Activated gamma-delta T cell treated with anti-CD3 and anti-CD28 coated beads, Interleukin-2, amount 50 U/mL, for 16 hours (primary cell): ENCODE results near the gene NF1.
"Not testable (repeated sequence)": the region's sequence is repeated elsewhere in the genome, so short reads cannot be mapped to it uniquely, and the experiment has no call there.

Experiments used
- DNase-seq: peaks from one replicate; pipeline ENCODE4 v3.0.0-alpha.2; 2020; ENCODE audit warnings: low read depth

Gene NF1

DNA sequence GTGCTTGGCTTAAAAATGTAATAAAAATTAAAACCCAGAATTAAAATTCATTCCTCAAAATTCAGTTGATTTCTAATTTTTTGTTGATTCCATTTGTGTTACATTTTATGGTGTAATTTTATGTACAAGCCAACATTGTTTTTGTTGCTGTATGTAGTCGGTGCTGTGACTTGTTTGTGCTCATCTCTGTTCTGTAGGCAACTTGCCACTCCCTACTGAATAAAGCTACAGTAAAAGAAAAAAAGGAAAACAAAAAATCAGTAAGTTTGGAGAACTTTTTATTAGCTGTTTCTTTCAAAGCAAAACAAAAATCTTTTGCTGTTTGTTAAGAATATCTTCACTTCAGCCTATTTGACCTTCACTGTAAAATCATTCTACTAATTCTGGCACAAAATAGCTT is 158.0 kb downstream of the NF1 start:
- no peak for DNase-seq

DNA sequence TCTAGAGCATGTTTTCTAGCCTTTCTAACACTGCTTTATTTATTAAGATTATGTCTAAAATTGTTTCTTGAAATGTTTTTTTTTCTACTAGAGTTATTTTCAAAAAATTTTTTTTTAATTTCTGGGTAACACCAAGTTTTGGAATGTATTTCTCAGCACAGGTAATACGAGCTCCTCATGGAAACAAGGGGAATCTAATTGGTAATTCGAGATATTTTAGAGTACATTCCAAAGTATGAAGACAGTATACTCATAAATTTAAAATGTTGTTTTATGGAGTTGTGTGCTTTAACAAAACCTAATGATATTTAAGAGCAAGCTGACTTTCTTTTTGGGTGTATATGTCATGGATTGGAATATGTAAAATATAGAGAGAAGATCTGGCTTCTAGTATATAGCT is 159.9 kb downstream of the NF1 start:
- DNase-seq: no peak

DNA sequence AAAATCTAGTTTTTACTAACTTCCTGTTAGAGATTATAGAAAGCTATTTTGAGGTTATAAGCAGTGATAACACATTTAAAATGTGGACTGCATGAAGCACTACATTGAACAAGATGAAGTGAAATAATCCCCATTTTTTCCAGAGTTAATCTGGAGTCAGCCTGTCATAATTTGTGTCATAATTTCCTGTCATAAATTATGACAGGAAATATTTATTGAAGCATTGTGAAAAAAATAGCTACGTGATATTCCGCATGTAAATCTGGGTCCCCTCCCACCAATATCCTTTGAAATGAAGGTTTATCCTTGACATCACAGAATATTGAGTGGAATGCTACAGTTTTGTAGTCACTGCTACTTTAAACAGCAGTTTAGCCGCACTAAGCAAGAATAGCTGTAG is 162.2 kb downstream of the NF1 start:
- no peak for DNase-seq

DNA sequence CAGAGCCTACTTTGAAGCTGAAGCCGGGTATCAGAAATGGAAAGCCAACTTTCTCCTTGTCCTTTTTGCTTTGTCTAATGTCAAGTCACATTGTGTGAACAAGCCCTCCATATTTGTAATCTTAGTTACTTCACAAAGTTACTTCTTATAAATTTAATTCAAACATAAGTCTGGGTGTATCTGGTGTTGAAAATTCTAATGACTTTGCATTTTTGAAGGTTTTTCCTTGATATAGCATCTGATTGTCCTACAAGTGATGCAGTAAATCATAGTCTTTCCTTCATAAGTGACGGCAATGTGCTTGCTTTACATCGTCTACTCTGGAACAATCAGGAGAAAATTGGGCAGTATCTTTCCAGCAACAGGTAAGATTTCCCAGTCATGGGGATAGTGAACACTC is 165.4 kb downstream of the NF1 start:
- no peak for DNase-seq

DNA sequence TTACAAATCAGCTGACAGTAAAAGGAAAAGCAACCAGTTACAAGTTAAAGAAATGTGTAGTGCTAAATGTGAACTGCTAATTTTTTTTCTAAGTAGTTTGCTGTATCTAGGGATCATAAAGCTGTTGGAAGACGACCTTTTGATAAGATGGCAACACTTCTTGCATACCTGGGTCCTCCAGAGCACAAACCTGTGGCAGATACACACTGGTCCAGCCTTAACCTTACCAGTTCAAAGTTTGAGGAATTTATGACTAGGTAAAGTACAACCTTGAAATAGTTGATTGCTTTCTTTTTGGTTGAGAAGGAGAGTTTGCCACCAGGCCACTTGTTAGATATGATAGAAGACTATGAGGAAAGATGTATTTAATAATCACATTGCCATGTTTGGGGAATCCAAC is 166.8 kb downstream of the NF1 start:
- no peak for DNase-seq

DNA sequence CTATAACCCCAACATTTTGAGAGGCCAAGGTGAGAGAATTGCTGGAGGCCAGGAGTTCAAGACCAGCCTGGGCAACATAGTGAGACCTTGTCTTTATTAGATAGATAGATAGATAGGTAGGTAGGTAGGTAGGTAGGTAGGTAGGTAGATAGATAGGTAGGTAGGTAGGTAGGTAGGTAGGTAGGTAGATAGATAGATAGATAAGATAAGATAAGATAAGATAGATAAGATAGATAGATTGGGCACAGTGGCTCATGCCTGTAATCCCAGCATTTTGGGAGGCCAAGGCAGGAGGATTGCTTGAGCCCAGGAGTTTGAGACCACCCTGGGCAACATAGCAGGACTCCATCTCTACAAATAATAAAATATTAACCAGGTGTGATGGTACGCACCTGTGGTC is 168.1 kb downstream of the NF1 start:
- not testable (repeated sequence) for DNase-seq

DNA sequence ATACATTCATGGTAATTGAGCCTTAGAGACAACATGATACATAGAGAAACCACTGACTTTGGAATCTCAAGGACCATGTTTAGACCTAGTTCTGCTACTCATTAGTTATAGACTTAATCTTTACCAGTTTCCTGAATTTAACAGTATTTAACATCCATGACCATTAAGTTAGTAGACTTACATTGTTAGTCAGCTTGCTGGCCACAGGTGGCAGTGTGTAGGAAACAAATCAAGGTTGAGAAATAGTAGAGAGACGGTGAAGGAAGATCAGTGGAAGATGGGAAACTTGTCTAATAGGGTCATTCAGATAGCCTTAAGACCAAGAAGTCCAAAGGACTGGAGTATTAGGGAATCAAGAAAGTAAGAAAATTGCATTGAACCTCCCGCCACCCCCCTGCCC is 171.3 kb downstream of the NF1 start:
- no peak for DNase-seq

DNA sequence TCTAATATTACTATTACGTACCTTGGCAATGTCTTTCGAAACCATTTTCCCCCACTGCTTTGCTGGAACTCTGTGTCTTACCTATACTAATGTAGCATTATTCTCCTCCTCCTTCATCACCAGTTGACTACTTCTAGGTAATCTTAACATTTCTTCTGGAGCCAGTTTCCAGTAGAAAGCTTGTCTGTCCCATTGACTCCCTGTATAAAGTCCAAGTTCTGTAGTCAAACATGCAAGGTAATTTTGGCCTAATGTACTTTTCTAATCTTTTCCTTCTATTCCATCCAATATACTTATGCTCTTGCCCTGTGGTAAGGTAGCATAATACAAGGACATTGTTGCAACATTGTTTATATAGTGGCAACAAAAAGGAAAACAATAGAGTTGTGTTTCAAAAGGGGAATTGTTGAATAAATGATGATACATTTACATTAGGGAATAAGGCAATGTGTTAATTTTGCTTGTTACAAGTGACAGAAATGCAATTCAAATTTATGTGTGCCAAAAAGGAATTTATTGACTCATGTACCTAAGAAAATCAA is 174.3 kb downstream of the NF1 start:
- DNase-seq: no peak

DNA sequence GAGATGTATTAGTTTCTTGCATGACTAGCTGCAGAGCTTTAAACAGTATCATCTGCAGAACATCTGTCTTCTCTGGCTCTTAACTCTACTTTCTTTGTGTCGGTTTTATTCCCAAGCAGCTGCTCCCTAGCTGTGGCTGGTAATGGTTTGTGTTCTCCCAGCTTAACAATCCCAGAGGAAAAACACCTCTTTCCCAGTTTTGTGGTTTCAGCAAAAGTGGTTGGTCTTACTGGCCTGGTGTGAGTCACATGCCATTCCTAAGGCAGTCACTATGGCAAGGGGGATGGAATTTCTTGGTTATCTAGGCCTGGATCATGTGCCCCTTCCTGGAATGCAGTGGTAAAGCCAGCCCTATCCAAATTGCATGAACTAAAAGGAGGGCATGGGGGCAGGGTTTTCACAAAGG is 174.8 kb downstream of the NF1 start:
- no peak for DNase-seq

DNA sequence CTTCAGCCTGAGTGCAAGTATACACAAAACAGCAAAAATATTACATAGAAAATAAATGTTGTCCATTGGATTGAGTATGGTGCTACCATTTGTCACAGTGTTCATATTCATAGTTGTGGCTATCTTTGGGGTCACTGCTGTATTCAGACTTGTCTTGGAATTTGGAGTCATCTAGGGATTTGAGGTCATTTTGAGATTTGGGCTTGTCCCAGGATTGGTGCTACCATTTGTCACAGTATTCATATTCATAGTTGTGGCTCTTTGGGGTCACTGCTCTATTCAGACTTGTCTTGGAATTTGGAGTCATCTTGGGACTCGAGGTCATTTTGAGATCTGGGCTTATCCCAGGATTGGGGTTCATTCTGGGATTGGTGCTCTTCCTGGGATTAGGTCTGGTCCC is 177.5 kb downstream of the NF1 start:
- no peak for DNase-seq

DNA sequence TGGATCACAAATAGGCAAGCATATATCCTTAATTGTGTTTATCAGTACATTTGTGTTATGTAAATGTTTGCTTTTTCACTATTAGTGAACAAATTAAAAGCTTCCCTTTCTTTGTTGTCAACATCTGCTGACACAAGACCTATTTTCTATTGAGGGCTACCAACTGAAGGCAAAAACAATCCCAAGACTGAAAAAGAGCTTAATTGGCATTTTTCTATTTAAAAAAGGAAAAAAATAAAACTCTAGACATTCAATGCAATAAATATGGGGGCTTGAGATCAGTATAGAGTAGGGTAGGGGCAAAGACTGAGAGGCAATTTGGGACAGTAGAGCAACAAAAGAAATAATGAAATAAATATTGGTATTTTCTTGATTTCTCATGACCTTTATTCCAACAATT is 178.0 kb downstream of the NF1 start:
- DNase-seq: no peak

DNA sequence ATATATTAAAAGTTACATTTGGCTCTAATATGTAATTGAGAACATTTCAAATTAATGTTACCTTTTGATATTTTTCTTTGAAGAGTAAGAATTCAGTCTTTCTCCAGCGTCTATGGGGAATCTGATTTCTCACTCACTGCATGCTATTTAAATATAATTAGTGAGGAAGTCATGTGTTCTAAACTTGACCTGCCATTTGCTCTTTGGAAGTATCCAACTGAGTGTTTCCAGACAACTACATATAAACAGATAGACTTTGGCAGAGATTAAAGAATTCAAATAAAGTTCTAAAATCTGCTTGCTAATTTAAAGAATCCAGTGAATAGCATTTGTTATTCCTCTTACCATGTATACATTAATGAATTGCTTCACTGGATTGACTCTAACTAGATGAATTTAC is 178.7 kb downstream of the NF1 start:
- DNase-seq: no peak

DNA sequence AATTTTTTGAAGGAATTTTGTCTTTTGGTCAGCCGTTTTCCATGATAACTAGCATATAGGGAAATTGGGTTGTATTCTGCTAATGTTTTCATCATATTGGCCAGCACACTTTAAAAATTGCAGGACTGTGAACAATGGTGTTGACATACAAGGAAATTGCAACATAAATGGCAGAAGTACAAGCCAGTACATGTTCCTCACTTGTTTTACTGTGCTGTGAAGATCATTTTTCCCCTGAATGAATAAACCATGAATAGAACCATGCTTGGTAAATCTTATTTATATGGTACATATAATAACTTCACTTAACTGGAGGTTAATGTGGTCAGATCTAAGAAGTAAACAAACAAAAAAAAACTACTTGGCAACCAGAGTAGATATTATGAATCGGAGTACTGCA is 179.5 kb downstream of the NF1 start:
- no peak for DNase-seq

DNA sequence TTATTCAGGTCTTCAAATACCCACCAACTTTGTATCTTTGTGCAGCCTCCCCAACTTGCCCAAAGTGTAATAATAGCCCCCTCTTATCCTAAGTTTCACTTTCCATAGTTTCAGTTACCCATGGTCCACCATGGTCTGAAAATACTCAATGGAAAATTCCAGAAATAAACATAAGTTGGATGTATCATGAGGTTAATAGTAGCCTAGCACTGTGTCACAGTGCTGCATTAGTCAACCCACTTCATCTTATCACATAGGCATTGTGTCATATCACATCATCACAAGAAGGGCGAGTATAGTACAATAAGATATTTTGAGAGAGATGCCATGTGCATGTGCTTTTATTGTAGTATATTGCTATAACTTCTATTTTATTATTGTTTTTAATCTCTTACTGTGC is 180.3 kb downstream of the NF1 start:
- no peak for DNase-seq

DNA sequence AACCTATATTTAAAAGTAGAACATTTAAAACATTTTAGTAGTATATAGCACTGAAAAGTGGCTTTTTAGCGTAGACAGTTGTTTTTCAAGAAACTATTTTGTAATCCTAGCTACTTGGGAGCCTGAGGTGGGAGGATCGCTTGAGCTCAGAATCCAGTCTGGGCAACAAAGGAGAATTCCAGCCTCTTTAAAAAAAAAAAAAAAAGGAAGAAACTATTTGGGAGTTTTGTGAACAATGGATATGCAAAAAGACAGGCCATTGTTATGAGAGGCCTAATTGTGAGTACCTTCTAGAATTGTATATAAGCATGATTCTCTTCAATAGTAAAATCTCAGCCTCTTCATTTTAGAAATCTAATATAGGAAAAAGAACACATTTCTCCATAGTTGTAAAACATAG is 184.6 kb downstream of the NF1 start:
- no peak for DNase-seq

DNA sequence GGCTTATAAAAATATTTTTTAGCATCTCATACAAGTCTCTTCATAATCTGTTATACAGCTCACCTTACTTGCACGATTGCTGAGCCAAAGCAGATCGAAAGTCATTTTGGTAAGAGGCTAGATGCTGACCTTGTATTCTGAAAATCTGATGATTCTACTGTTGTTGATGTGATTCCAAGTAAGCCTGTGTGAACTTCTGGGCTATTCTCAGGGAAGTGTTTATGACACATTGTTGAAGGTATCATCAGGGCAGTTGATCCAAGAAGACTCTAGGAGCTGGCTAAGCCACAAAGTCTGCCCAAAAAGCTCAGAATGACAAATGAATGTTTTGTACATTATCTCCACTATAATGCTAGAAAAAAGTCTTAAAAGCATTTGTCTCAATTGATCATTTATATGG is 186.3 kb downstream of the NF1 start:
- DNase-seq: no peak

DNA sequence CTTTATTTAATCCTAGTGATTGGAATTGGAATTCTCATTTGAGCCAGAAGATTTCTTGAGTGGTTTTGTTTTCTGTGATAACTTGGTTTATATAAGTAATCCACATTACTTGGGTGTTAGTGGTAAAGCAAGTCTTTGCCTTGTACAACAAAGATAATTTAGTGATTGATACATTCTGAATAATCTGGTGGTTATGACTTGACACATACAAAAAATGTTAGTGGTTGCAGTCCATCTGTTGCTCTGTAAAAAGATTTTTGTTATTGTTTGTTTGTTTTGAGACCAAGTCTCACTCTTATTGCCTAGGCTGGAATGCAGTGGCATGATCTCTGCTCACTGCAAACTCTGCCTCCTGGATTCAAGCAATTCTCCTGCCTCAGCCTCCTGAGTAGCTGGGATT is 189.1 kb downstream of the NF1 start:
- DNase-seq: no peak

DNA sequence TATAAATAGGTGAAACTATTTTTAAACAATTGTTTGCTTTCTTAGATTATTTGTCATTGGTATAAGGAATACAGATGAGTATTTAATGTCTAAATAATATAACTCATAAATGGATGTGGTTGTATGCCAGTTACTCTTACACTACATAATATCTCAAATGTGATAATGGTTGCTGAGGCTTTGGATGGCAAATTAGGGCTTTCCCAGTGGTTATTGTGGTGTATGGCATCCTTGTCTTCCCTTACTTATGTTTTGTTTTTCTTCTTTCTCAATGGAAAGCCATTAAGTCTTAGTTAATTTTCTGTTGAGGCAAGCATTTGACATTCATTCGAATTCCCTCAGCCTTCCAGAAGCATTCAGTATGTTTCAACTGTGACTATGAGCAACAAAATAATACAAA is 191.8 kb downstream of the NF1 start:
- no peak for DNase-seq

DNA sequence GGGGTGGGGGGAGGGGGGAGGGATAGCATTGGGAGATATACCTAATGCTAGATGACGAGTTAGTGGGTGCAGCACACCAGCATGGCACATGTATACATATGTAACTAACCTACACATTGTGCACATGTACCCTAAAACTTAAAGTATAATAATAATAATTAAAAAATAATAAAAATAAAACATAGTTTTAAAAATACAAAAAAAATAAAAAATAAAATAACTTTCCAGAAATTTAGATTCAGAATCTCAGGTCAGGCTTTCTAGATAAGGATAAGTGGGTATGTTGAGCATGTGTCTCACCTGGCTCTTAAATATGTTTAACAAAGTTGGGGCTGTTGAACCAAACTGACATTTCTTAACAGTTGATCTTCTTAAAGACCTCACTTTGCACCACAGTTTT is 193.2 kb downstream of the NF1 start:
- not testable (repeated sequence) for DNase-seq

DNA sequence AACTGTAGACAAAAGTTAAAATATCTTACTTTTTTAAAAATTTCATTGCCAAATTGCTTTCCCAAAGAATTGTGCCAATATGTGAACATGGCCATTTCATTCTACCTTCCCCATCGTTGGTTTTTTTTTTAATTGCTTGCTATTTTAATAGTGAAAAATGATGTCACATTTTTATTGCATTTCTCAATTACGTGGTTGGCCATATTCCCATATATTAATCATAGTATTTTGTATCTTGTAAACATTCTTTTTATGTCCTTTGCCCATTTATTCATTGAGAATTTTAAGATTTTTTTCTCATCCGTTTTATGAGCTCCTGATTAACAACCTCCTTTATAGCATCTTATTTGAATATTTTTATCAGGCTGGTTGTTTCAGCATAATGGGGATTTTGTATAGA is 195.0 kb downstream of the NF1 start:
- no peak for DNase-seq

DNA sequence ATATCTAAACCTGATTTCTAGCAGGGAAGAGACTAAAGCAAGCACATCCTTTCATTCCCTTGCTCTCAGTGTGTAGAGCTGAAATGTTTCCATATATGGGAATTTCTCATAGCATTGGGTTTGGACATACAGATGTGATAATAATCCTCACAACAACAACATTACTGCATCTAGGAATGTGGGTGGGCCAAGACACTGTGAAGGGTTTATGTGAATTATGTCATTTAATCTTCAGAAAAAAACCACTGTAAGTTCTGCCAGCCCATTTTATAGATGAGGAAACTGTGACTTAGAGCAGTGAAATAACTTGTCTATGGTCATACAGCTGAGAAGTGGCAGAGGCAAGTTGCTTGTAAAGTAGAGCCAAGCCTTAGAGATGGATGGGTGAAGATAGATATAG is 197.0 kb downstream of the NF1 start:
- DNase-seq: no peak

DNA sequence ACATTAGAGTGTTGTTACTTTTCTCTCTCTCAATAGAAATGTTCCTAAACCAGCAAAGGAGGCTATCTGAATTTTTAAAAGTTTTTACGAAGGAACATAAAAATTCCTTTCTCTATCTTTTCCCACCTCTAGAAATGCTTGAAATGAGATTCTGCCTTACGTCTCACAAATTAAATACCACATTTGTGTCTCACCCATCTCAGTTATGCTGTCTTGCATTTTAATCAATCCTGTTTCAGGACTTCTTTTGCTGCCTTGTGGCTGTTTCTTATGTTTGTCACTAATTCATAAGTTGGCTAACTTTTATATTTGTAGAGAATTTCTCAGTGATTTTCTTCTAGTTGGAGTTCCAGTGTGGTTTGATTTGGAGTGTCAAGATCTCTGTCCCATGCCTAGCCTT is 198.8 kb downstream of the NF1 start:
- DNase-seq: no peak

DNA sequence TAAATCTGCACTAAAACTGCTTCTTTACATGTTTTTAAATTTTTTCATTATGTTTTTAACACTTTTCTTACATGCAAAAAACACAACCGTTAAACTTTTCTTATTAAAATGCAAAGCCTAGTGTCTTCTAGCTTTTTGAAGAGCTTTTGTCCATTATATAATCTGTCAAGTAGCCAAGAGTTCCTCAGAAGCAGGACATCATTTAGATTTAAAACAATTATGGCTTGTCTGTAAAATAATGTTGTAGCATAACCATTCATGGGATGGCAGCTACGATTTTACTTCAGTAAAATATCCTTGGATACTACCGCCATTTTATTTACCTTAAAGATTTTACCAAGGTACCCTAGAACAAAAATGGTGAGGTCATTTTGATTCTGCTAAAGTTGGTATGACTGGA is 199.5 kb downstream of the NF1 start:
- no peak for DNase-seq

DNA sequence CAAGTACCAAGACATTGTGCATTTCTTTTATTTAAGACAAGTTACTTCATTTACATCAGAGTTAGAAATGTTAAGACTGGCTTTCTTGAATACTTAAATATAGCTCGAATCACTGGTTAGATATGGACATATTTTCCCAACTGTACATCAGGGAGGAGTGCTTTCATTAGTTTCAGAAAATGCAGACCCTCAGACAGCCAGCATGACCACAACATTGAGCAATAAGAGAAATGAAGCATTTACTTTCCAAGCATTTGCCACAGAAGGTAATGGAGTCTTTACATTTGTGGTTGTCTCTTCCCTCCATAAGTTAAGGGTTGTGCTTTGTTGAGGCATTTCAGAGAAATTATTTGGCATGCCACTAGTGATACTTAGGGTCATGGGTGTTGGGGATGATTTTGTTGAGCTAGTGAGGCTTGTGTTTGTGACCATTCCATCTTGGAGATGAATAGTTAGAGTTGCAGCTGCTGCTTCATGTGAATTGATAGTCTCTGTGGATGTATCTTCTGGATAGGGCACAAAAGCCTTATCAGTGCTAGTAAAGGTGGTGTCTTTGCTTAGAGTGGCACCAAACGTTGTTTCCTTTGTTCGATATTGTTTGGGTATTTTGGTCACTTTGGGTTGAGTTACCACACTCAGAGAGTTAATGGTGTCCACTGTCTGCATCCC is 200.2 kb downstream of the NF1 start:
- no peak for DNase-seq

DNA sequence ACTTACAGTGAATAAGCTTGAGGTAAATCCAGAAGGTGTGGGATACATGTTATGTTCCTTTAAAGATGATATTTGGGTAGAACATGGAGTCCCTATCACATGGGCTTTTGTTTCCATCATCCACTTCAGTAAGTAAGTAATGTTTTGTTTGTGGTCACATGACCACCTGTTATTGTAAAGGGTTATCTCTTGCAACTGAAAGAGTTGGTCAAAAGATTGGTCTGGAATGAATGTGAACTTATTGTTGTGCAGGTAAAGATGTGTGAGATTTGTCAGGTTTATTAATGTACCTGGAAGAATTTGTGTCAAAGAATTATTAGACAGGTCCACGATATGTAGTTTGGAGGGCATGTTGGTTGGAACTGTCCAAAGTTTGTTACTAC is 200.7 kb downstream of the NF1 start:
- DNase-seq: no peak
